Diencephalon (tissue), 1 donor: Measurements from ENCODE around the gene RUNDC1. TPM values are rescaled to one million over a fixed set of nuclear protein-coding genes. Genes with fewer than 3 reads are reported as not detected.

Source experiments
- small RNA-seq: library from RNA; depleted of rRNA; stranded (forward); fragments of <200 nt; gene quantifications from one replicate; pipeline ENCODE3, GENCODE V24; 2014
- total RNA-seq: library from RNA; depleted of rRNA; stranded (reverse); fragments of >200 nt; gene quantifications from one replicate; pipeline ENCODE4 v1.2.3, GENCODE V29; 2014

RUNDC1 gene
- 21.2 TPM for total RNA-seq

DNA sequence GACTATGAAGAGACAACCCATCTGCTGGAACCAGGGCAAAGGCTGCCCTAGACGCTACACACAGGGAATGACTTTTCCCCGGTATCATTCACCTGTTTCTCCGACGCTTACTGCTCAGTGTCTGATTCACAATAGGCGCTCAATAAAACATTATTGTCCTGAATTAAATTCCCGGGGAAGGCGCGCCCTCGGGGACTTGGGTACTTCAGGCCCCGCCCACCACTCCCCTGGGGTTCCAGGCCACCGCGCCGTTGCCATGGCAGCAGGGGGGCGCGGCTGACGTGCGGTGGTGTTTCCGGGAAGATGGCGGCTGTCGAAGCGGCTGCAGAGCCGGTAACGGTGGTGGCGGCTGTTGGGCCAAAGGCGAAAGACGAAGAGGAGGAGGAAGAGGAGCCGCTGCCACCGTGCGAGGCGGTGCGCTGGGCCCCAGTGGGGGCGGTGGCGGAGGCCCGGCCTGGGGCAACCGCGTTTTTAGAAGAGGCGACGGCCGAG is at the start of gene RUNDC1:
Gene RUNDC1, plus strand, starts transcription at position 292 of the 492 bp plus-strand sequence. Its CDS starts 12 bp downstream, at position 304.

GRCh38 chr17:42964161-42964932 is 16.0 kb upstream of the RUNDC1 start, which contains the start of gene AARSD1:
AARSD1 (minus strand) TSS chr17:42964454; CDS start chr17:42964440, 14 bp downstream.

GRCh38 chr17:42979511-42980273 is 673 bp upstream of the RUNDC1 start, which contains the start of gene PTGES3L:
PTGES3L (minus strand) TSS chr17:42980080; CDS start chr17:42980053, 27 bp downstream.

GRCh38 chr17:42997984-42998938 is 17.9 kb downstream of the RUNDC1 start, which contains the start of gene RPL27:
RPL27 (plus strand) TSS chr17:42998419; CDS start chr17:42998751, 332 bp downstream.

DNA sequence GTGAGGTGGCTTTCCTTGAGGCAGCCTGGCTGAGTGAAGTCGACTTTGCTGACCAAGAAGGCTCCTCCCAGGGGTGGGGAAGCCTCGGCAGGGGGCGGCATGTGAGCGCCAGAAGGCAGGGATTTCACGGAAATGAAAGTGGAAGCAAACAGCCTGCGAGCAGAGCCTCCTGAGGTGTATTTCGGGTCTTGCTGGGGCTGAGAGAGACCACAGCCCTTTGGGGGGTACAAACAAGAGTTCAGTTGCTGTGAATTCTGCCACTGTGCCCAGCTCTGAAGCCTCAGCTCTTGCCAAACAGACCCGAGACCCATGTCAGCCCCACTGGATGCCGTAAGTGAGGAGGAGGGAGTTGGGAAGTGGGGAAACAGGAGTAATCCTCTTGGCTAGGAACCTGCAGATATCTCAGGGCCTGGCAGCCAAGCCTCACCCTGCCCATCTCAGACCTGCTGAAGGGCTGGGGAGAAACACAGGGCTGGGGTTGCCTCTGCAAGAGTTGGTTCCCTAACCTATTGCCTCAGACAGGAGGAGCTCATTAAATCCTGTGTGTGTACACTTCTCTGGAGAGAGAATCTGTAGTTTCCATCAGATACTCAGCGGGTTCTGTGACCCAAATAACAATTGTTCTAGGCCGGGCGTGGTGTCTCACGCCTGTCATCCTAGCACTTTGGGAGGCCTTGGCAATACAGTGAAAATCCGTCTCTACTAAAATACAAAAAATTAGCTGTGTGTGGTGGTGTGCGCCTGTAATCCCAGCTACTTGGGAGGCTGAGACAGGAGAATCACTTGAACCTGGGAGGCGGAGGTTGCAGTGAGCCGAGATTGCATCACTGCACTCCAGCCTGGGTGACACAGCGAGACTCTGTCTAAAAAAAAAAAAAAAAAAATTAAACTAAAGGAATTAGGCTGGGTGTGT is 26.5 kb downstream of the RUNDC1 start, which contains the start of gene IFI35:
Gene IFI35, plus strand, starts transcription at position 146 of the 913 bp plus-strand sequence. Its CDS starts 164 bp downstream, at position 310.

DNA sequence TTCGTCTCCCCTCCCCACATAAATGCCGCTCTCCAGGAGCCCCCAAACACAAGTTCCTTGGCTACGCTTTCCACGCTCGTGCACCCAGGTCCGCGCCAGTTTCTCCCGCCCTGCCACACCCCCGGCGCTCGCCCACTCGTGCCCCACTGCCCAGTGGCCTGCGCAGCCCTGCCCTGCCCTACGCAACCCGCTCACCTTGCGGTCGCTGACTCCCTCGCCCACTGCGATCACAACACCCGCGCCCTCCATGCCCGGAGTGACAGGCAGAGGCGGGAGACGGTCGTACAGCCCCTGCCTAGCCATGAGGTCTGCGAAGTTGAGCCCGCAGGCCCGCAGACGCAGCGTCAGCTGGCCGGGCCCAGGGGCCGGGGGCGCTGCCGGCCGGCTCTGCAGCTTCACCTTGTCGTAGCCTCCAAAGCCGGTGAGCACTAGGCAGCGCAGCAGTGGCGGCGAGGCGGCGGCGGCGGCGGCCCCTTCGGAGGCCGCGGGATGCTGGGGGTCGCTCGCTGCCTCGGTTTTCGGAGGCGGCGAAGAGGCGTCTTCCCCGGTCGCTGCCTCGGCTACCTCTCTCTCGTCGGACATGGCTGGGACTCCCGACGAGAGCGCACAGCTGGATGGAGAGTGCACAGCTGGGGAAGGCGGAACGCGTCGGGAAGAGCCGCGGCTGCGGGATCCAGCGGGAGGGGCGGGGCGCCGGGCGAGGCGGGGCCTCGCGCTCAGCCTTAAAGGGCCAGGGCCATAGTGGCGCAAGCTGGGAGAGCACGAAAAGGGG is 41.6 kb downstream of the RUNDC1 start, which contains the start of gene VAT1:
Gene VAT1, minus strand, starts transcription at position 645 of the 772 bp plus-strand sequence. Its CDS starts 63 bp downstream, at position 582.

GRCh38 chr17:43024407-43025289 is 44.3 kb downstream of the RUNDC1 start, which contains the start of gene RND2:
RND2 (plus strand) TSS chr17:43025231; CDS start chr17:43025348, 117 bp downstream.

Small RNA genes lying within 50 kb of the gene (small RNA-seq; reads per million reads assigned to genes)
- gene AARSD1: not detected
- gene RF00561: not detected

Other genes starting within 250 kb of the RUNDC1 start
- gene EZH1, start 235.5 kb upstream of the RUNDC1 start, total RNA-seq: 35.5 TPM
- 16.6 TPM for gene RAMP2, start 219.3 kb upstream of the RUNDC1 start, total RNA-seq
- gene VPS25, start 207.1 kb upstream of the RUNDC1 start, total RNA-seq: 39.2 TPM
- 0.69 TPM for gene WNK4, start 200.0 kb upstream of the RUNDC1 start, total RNA-seq
- gene COA3, start 181.9 kb upstream of the RUNDC1 start, total RNA-seq: 99.9 TPM
- gene CNTD1, start 181.7 kb upstream of the RUNDC1 start, total RNA-seq: 0.92 TPM
- 73.1 TPM for gene BECN1, start 156.3 kb upstream of the RUNDC1 start, total RNA-seq
- gene PSME3, start 147.2 kb upstream of the RUNDC1 start, total RNA-seq: 55.1 TPM
- 1.2 TPM for gene AOC2, start 136.0 kb upstream of the RUNDC1 start, total RNA-seq
- 0.46 TPM for gene AOC3, start 129.4 kb upstream of the RUNDC1 start, total RNA-seq
- gene G6PC1, start 79.8 kb upstream of the RUNDC1 start, total RNA-seq: under 0.01 TPM
- 29.1 TPM for gene AARSD1, start 16.1 kb upstream of the RUNDC1 start, total RNA-seq
- gene PTGES3L, start 485 bp upstream of the RUNDC1 start, total RNA-seq: 3.7 TPM
- 935 TPM for gene RPL27, start 17.9 kb downstream of the RUNDC1 start, total RNA-seq
- gene IFI35, start 26.2 kb downstream of the RUNDC1 start, total RNA-seq: 4.8 TPM
- gene VAT1, start 41.8 kb downstream of the RUNDC1 start, total RNA-seq: 172 TPM
- 28.4 TPM for gene RND2, start 44.7 kb downstream of the RUNDC1 start, total RNA-seq
- 15.2 TPM for gene BRCA1, start 144.8 kb downstream of the RUNDC1 start, total RNA-seq
- gene NBR1, start 190.6 kb downstream of the RUNDC1 start, total RNA-seq: 81.0 TPM
- gene TMEM106A, start 231.3 kb downstream of the RUNDC1 start, total RNA-seq: 0.92 TPM
- gene CCDC200, start 248.1 kb downstream of the RUNDC1 start, total RNA-seq: not detected